ENCODE data around the gene ZCCHC4. TPM values are rescaled to one million over a fixed set of nuclear protein-coding genes. Genes with fewer than 3 reads are reported as not detected.
"Not testable (repeated sequence)": the region's sequence is repeated elsewhere in the genome, so short reads cannot be mapped to it uniquely, and the experiment has no call there.

Gene ZCCHC4
- total and polyA plus RNA-seq, 2 donors: 6.5 to 29.7 TPM

DNA sequence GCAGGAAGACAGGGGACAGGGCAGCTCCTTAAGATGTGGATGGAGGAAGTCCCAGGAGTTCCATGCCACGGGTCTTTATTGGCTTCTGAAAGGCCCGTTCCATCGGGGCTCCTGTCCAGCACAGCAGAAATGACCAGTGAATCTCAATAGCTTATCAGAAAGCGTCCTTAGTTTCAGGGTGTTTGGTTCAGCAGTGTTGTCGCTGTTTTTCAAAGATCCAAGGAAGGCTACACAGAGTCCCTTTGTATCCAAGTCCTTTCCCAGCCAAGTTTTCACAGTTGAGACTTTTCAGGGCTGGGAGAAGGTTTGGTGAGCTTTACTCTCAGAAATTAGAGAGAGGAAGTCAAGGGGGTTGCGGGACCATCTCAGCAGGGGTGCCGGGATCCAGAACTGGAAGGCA is 5.0 kb upstream of the ZCCHC4 start:
- H3K4me1 ChIP-seq (ENCODE audit: insufficient read depth): no peaks in the 10 kb centered on the region
- H3K27ac ChIP-seq (ENCODE audit: low read depth): no peak overlapping the region
- no peak for DNase-seq (ENCODE audit: extremely low spot score)
- 62% methylated on average over 7 of the region's 7 CpGs for WGBS
- no peak overlapping the region for H3K4me3 ChIP-seq (ENCODE audit: low read depth, low read length)
- H3K36me3 ChIP-seq (ENCODE audit: insufficient read depth): no peaks in the 10 kb centered on the region

DNA sequence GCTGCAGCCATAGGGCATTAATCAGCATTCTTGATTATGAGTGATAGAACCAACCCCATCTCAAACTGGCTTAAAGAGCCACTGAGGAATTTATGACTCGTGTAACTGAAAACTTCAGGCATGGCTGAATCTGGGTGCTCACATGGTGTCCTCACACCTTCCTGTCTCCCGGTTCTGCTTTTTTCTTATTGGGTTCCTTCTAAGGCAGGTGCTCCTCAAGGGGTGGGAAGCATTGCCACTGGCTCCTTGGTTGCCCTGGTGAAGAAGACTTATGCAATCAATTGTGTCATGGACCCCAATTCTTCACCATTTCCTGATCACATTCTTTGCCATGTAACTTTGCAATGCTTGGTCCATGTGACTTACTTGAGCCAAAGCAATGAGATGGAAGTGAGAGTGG is 4.3 kb upstream of the ZCCHC4 start:
- Histone ChIP-seq H3K4me1 (ENCODE audit: insufficient read depth) (no peaks in the 10 kb centered on the region), H3K36me3 (ENCODE audit: insufficient read depth) (no peaks in the 10 kb centered on the region), H3K27ac (ENCODE audit: low read depth) (no peak overlapping the region), H3K4me3 (ENCODE audit: low read depth, low read length) (no peak overlapping the region)
- DNase-seq (ENCODE audit: extremely low spot score): no peak
- 98% methylated on average over 2 of the region's 2 CpGs for WGBS

DNA sequence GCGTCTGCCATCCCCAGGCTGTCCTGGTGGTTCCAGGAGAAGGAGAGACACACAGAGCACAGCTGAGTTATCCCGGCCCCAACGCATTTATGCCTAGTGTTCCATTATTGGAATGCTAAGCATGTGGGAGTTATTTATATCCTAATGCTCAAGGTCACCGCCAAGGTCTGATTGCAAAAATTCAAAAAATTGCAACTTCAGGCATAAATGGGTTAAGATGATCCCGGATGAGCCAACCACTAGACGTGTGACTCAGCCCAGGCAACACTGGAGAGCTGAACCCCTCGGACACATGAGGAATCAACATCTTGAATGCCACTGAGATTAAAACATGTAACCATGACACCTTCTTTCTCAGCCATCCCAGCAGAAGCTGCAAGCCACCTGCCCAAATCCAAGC is 3.8 kb upstream of the ZCCHC4 start:
- H3K27ac ChIP-seq (ENCODE audit: low read depth): no peak overlapping the region
- H3K4me1 ChIP-seq (ENCODE audit: insufficient read depth): peaks cover 2% of the 10 kb centered on the region
- H3K36me3 ChIP-seq (ENCODE audit: insufficient read depth): no peaks in the 10 kb centered on the region
- no peak overlapping the region for H3K4me3 ChIP-seq (ENCODE audit: low read depth, low read length)
- 80% methylated on average over 7 of the region's 7 CpGs for WGBS
- DNase-seq (ENCODE audit: extremely low spot score): no peak

DNA sequence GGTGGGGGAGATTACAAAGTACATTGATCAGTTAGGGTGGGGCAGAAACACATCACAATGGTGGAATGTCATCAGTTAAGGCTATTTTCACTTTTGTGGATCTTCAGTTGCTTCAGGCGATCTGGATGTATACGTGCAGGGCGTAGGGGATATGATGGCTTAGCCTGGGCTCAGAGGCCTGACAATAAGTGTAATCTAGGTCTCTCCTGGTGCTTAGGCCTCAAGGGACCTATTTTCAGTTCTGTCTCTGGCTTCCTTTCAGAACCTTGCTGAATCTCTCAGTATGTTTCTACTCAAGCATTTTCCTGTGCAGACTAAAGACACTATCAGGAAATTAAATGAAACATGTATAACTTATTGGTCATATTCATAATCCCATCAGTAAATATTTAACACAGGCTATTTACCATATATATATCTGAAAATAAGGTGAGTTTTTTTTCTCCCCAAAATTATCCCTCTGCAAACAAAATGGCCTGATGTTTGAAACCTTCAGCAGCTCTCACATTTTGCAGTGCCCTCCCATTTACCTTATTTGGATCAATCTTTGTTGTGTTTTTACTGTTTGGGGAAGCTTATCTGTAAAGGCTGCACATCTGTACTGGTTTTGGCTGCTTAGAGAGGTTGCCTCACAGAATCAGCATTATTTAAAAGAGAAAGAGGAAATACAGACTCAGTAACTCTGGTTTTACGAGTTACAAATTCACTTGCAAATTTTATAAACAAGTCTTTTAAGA is 2.3 kb upstream of the ZCCHC4 start:
- peak overlapping the region; percentile 47 for H3K27ac ChIP-seq (ENCODE audit: low read depth)
- H3K36me3 ChIP-seq (ENCODE audit: insufficient read depth): no peaks in the 10 kb centered on the region
- peaks cover 2% of the 10 kb centered on the region for H3K4me1 ChIP-seq (ENCODE audit: insufficient read depth)
- 36% methylated on average over 4 of the region's 4 CpGs for WGBS
- DNase-seq (ENCODE audit: extremely low spot score): no peak
- H3K4me3 ChIP-seq (ENCODE audit: low read depth, low read length): peak overlapping the region; percentile 4

DNA sequence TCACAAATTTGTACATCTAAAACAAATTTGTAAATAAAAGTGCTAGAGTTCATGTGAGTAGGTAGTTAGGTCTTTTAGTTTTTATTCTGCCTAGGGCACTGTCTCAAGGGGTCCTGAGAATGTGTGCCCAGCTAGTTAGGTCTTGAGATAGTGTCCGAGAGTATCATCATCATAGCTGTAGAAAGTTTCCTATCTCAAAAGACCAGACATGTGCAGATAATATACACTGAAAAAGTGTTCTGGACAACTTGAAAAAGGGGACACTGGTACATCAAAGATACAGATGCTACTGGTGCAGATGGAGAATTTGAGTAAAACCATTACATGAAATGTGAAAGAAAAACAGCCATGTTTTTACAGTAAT is 1.8 kb upstream of the ZCCHC4 start:
- H3K36me3 ChIP-seq (ENCODE audit: insufficient read depth): no peaks in the 10 kb centered on the region

DNA sequence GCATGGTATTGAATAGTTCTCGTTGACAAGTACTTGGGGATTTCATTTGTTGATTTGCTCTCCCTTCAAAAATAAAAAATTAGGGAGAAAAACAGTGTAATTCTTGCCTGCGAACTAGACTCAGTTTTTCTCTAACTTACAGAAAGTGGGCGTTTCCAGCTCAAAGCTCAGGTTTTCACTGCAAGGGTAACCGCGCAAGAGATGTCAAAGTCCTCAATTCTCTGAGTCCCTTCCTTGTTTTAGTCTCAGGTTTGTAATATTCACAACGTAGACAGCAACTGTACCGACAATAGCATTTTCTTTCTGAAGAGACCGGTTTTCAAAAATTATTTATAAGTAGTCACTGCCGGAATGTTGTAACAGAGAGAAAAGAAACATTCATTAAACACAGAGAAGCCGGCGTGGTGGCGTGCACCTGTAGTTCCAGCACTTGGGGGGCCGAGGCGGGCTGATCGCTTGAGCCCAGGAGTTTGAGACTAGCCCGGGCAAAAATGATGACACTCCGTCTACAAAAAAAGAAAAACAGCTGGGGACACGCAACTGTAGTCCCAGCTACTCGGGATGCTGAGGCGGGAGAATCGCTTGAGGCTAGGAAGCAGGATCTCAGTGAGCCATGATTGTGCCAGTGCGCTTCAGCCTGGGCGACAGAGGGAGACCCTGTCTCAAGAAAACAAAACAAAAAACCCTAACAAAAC is 774 bp downstream of the ZCCHC4 start:
- no peak for DNase-seq (ENCODE audit: extremely low spot score)
- Histone ChIP-seq H3K4me1 (ENCODE audit: insufficient read depth) (peaks cover 2% of the 10 kb centered on the region), H3K27ac (ENCODE audit: low read depth) (no peak overlapping the region), H3K4me3 (ENCODE audit: low read depth, low read length) (peak overlapping the region; percentile 63), H3K36me3 (ENCODE audit: insufficient read depth) (no peaks in the 10 kb centered on the region)
- 14% methylated on average over 23 of the region's 23 CpGs for WGBS

More for the DNA sequence above, 1.8 kb upstream of the ZCCHC4 start:
- H3K4me1 ChIP-seq (ENCODE audit: insufficient read depth): peaks cover 2% of the 10 kb centered on the region
- no peak for DNase-seq (ENCODE audit: extremely low spot score)
- H3K27ac ChIP-seq (ENCODE audit: low read depth): peak overlapping the region; percentile 47
- WGBS: 36% methylated on average over 1 of the region's 1 CpG
- H3K4me3 ChIP-seq (ENCODE audit: low read depth, low read length): peak overlapping the region; percentile 4

DNA sequence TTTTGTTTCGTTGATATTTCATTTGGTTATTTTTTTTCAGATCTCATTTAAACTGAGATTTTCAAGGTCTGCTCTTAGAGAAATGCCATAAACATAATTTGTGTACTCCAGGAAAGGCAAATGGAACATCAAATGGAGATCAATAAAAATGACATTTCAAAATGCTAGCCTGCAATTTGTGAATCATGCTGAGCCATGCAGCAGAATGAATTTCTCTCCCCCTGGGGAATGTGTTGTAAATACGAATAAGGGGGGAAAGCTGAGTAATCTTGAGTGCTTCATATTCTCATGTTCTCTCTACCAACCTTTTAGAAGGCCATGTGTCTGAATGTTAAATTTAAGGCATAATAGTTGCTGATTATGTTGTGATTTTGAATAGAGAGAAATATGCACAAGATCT is 7.8 kb downstream of the ZCCHC4 start:
- Histone ChIP-seq H3K4me3 (ENCODE audit: low read depth, low read length) (no peak overlapping the region), H3K36me3 (ENCODE audit: insufficient read depth) (peaks cover 6% of the 10 kb centered on the region), H3K4me1 (ENCODE audit: insufficient read depth) (no peaks in the 10 kb centered on the region), H3K27ac (ENCODE audit: low read depth) (no peak overlapping the region)
- no peak for DNase-seq (ENCODE audit: extremely low spot score)
- WGBS: 78% methylated on average over 2 of the region's 2 CpGs

DNA sequence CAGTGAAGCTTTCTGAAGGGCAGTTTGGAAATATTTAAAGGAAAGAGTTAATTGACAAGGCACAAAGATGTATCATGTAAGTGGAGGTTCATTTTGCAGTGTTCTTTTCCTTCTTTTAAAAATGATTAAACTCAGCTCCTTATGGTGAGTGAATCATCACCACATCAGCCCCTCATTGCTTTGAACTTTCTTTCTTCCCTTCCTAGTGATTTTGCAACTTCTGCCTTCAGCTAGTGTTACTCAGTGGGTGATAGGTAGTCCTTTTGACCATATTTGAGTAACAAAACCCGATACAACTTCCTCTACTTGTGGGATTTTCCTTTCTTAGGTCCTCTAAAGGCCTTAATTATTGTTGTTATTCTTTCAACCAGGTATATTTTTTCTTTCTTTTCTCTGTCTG is 8.2 kb downstream of the ZCCHC4 start:
- no peaks in the 10 kb centered on the region for H3K4me1 ChIP-seq (ENCODE audit: insufficient read depth)
- no peak overlapping the region for H3K4me3 ChIP-seq (ENCODE audit: low read depth, low read length)
- WGBS: 80% methylated on average over 1 of the region's 1 CpG
- no peak overlapping the region for H3K27ac ChIP-seq (ENCODE audit: low read depth)
- DNase-seq (ENCODE audit: extremely low spot score): no peak
- peaks cover 6% of the 10 kb centered on the region for H3K36me3 ChIP-seq (ENCODE audit: insufficient read depth)

DNA sequence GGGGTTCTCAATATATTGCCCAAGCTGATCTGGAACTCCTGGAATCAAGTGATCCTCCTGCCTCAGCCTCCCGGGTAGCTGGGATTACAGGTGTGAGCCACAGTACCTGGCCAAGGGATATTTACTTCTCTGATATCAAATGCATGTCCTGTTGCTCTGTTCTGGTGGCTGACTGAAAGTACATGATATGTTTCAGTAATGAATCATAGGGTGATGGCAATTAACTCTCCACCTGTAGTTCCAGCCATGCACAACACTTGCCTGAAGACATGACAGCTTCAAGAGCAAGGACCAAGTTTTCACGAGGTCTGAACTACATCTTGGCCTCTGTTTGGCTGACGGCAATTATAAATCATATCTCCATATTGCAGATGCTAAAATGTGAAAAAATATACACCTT is 9.1 kb downstream of the ZCCHC4 start:
- 89% methylated on average over 3 of the region's 3 CpGs for WGBS
- DNase-seq (ENCODE audit: extremely low spot score): no peak
- H3K4me3 ChIP-seq (ENCODE audit: low read depth, low read length): no peak overlapping the region
- peaks cover 6% of the 10 kb centered on the region for H3K36me3 ChIP-seq (ENCODE audit: insufficient read depth)
- no peak overlapping the region for H3K27ac ChIP-seq (ENCODE audit: low read depth)
- H3K4me1 ChIP-seq (ENCODE audit: insufficient read depth): no peaks in the 10 kb centered on the region

DNA sequence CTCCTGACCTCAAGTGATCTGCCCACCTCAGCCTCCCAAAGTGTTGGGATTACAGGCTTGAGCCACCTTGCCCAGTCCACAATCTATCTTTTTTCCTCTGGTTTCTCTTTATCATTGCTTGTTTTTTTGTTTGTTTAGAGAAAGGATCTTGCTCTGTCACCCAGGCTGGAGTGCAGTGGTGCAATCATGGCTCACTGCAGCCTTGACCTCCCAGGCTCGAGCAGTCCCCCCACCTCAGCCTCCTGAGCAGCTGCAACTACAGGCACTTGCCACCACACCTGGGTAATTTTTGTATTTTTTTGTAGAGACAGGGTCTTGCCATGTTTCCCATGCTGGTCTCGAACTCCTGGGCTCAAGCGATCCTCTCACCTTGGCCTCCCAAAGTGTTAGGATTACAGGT is 15.9 kb downstream of the ZCCHC4 start:
- not testable (repeated sequence) for H3K4me1 ChIP-seq (ENCODE audit: insufficient read depth); H3K36me3 ChIP-seq (ENCODE audit: insufficient read depth); DNase-seq (ENCODE audit: extremely low spot score); H3K4me3 ChIP-seq (ENCODE audit: low read depth, low read length); H3K27ac ChIP-seq (ENCODE audit: low read depth)
- 96% methylated on average over 3 of the region's 3 CpGs for WGBS

DNA sequence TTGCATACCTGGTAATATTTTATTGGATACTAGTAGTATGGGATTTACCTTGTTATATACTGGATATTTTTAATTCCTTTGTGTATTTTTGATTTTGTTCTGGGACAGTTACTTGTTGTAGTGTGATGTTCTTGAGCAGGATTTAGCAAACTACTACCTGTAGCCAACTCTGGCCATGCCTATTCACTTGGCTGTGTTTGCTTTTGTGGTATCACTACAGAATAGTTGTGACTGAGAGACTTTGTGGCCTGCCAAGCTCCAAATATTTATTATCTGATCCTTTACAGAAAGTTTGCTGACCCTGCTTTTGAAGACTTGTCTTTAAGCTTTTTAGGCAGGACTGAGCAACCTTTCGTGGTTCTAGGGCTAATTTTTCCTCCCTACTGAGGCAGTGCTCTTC is 17.8 kb downstream of the ZCCHC4 start:
- Histone ChIP-seq H3K4me3 (ENCODE audit: low read depth, low read length) (no peak overlapping the region), H3K4me1 (ENCODE audit: insufficient read depth) (no peaks in the 10 kb centered on the region), H3K36me3 (ENCODE audit: insufficient read depth) (peaks cover 2% of the 10 kb centered on the region), H3K27ac (ENCODE audit: low read depth) (no peak overlapping the region)
- DNase-seq (ENCODE audit: extremely low spot score): no peak
- WGBS: 86% methylated on average over 1 of the region's 1 CpG

DNA sequence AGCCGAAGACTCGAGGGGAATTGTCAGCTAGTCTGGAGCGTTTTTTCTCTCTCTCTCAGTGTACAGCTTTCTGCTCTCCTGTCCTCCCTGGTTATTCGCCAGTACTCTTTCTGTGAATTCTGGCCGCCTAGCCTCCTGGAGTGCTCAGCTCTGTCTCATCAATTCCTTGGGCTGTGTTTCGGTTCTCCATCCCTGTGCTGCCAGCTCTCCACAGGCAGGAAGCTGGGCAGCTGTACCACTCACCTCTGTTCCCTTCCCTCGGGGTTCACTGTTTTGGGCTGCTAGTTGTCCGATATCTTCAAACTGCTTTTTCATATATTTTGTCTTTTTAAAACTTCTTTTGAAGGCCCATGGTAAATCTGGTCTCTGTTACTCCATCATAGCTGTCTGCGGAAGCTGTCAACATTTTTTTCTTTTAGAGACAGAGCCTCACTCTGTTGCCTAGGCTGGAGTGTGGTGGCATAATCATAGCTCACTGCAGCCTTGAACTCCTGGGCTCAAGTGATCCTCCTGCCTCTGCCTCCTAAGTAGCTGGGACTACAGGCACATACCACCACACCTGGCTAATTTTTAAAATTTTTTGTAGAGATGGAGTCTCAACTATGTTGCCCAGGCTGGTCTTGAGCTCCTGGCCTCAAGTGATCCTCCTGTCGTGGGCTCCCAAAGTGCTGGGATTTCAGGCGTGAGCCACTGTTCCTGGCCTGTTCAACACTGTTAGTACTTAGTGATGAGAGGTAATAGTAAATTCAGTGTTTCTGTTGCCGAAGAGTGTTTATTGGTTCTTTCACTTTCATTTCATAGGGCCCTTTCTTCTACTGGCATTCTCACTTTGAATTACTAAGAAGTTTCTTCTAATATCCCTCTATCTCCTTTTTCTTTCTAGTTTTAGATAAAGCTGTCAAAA is 18.6 kb downstream of the ZCCHC4 start:
- Histone ChIP-seq H3K4me3 (ENCODE audit: low read depth, low read length) (no peak overlapping the region), H3K27ac (ENCODE audit: low read depth) (no peak overlapping the region), H3K4me1 (ENCODE audit: insufficient read depth) (no peaks in the 10 kb centered on the region), H3K36me3 (ENCODE audit: insufficient read depth) (peaks cover 2% of the 10 kb centered on the region)
- DNase-seq (ENCODE audit: extremely low spot score): no peak
- 80% methylated on average over 12 of the region's 12 CpGs for WGBS

DNA sequence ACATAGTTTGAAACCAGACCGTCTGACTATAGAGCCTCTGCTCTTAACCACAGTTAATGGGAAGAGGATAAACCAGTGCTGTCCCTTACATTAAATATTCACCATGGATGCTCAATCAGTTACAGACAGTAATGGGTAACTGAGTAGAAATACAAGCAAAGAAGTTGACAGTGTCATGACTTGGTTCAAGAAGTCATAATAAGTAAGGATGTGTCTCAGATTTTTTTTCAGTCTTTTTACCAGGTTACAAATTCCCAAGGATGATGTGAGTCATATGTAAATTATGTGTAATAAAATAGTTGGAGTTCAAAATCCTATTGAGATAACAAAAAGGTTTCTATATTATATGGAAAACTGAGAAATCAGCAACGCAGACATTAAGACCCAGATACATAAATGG is 31.1 kb downstream of the ZCCHC4 start:
- Histone ChIP-seq H3K4me3 (ENCODE audit: low read depth, low read length) (no peak overlapping the region), H3K36me3 (ENCODE audit: insufficient read depth) (no peaks in the 10 kb centered on the region), H3K4me1 (ENCODE audit: insufficient read depth) (no peaks in the 10 kb centered on the region), H3K27ac (ENCODE audit: low read depth) (no peak overlapping the region)
- WGBS: 96% methylated on average over 2 of the region's 2 CpGs
- no peak for DNase-seq (ENCODE audit: extremely low spot score)

DNA sequence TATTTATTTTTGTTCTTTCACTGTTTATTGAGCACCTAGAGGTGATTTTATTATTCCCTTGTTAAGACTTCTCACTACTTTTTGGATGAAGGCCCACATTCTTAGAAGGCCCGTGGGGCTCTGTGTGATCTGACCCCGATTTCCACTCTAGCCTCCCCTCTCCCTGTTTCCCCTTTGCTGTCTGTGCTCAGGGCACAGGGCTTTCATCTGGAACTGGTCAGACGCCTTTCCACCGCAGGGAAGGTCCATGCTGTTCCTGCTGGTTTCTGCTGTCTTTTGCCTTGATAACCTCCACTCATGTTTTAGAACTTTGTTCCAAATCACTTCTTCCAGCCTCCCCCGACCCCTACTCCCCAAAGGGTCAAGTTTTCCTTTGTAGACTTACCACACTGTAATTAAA is 33.2 kb downstream of the ZCCHC4 start:
- no peaks in the 10 kb centered on the region for H3K4me1 ChIP-seq (ENCODE audit: insufficient read depth)
- DNase-seq (ENCODE audit: extremely low spot score): no peak
- WGBS: 65% methylated on average over 5 of the region's 5 CpGs
- H3K27ac ChIP-seq (ENCODE audit: low read depth): no peak overlapping the region
- no peak overlapping the region for H3K4me3 ChIP-seq (ENCODE audit: low read depth, low read length)
- H3K36me3 ChIP-seq (ENCODE audit: insufficient read depth): no peaks in the 10 kb centered on the region
